ENCODE measurements around the gene CORO2A. TPM values are rescaled to one million over a fixed set of nuclear protein-coding genes. Genes with fewer than 3 reads are reported as not detected.

Gene CORO2A
- total RNA-seq, 4 donors from 2014 or later: 2.8 to 4.6 (median 4.2) TPM

DNA sequence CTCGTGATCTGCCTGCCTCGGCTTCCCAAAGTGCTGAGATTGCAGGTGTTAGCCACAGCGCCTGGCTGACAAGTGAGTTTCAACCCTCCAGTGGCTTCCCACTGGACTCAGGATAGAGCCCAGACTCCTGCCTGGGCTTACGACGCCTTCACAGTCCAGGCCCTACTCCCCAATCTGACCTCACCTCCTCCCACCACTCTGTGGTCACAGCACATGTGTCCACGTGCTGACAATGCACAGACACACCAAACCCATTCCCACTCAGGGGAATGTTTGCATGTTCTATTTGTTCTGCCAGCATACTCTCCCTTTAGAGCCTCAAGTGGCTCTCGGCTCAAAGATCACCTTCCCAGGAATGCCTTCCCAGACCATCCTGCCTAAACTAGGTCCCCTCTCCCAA lies 42.3 kb downstream of the CORO2A start:
- H3K27ac ChIP-seq: no peak overlapping the region
- H3K27me3 ChIP-seq: no peaks in the 10 kb centered on the region
- H3K36me3 ChIP-seq: no peaks in the 10 kb centered on the region
- H3K9me3 ChIP-seq: no peaks in the 10 kb centered on the region
- H3K4me1 ChIP-seq: no peaks in the 10 kb centered on the region
- TF ChIP-seq, protein P1, sequence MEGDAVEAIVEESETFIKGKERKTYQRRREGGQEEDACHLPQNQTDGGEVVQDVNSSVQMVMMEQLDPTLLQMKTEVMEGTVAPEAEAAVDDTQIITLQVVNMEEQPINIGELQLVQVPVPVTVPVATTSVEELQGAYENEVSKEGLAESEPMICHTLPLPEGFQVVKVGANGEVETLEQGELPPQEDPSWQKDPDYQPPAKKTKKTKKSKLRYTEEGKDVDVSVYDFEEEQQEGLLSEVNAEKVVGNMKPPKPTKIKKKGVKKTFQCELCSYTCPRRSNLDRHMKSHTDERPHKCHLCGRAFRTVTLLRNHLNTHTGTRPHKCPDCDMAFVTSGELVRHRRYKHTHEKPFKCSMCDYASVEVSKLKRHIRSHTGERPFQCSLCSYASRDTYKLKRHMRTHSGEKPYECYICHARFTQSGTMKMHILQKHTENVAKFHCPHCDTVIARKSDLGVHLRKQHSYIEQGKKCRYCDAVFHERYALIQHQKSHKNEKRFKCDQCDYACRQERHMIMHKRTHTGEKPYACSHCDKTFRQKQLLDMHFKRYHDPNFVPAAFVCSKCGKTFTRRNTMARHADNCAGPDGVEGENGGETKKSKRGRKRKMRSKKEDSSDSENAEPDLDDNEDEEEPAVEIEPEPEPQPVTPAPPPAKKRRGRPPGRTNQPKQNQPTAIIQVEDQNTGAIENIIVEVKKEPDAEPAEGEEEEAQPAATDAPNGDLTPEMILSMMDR (IDR thresholded peaks at IDR 0.05): no peak
- no peak for TF ChIP-seq POLR2A (IDR thresholded peaks at IDR 0.05)
- no peak overlapping the region for H3K4me3 ChIP-seq
- no peak for DNase-seq
- intact Hi-C loops (cut with DNase I; ENCODE audit: low total_unique reads): no loop called here

DNA sequence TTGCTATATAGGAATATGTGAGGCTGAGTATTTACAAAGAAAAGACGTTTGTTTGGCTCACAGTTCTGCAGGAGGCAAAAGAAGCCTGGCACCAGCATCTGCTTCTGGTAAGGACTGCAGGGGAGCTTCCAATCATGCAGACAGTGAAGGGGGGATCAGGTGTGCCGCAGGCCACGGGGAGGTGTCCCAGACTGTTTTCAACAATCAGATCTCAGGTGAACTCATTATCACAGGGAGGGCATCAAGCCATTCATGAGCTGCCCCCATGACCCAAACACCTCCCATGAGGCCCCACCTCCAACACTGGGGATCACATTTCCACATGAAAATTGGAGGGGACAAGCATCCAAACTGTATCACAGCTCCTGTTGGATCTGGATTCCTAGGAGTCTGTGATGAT lies 43.0 kb downstream of the CORO2A start:
- H3K27ac ChIP-seq: no peak overlapping the region
- H3K4me1 ChIP-seq: no peaks in the 10 kb centered on the region
- no peak overlapping the region for H3K4me3 ChIP-seq
- no peak for DNase-seq
- intact Hi-C loops (cut with DNase I; ENCODE audit: low total_unique reads): no loop called here
- no peaks in the 10 kb centered on the region for H3K36me3 ChIP-seq
- no peaks in the 10 kb centered on the region for H3K27me3 ChIP-seq
- TF ChIP-seq, protein P1 (IDR thresholded peaks at IDR 0.05): no peak
- TF ChIP-seq POLR2A (IDR thresholded peaks at IDR 0.05): no peak
- no peaks in the 10 kb centered on the region for H3K9me3 ChIP-seq

DNA sequence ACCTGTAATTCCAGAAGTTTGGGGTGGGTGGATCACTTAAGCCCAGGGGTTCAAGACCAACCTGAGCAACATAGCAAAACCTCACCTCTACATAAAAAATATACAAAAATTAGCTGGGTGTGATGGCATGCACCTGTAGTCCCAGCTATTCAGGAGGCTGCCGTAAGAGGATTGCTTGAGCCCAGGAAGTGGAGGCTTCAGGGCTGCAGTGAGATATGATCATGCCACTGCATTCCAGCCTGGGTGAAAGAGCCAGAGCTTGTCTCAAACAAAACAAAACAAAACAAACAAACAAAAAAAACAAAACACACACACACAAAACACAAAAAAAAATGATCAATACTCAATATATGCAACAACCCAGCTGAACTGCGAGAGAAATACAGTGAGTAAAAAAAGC lies 44.0 kb downstream of the CORO2A start:
- TF ChIP-seq, protein P1 (IDR thresholded peaks at IDR 0.05): no peak
- no peak for TF ChIP-seq POLR2A (IDR thresholded peaks at IDR 0.05)
- intact Hi-C loops (cut with DNase I; ENCODE audit: low total_unique reads): no loop called here
- Histone ChIP-seq H3K27me3 (no peaks in the 10 kb centered on the region), H3K9me3 (no peaks in the 10 kb centered on the region), H3K36me3 (no peaks in the 10 kb centered on the region), H3K27ac (no peak overlapping the region), H3K4me1 (no peaks in the 10 kb centered on the region), H3K4me3 (no peak overlapping the region)
- no peak for DNase-seq

DNA sequence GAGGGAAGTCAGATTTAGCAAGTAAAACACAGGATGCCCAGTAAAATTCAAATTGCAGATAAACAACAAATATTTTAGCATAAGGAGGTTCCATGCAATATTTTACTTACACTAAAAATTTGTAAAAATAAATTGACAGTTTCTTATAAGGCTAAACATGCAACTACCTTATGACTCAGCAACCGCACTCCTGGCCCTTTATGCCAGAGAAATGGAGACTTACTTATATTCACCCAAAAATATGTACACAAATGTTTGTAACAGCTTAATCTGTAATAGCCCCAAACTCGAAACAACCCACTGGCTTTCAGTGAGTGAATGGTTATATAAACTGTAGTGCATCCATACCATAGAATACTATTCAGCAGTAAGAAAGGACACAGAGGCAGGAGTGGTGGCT lies 44.9 kb downstream of the CORO2A start:
- no peak overlapping the region for H3K4me3 ChIP-seq
- no peaks in the 10 kb centered on the region for H3K36me3 ChIP-seq
- intact Hi-C loops (cut with DNase I; ENCODE audit: low total_unique reads): no loop called here
- no peak for TF ChIP-seq POLR2A (IDR thresholded peaks at IDR 0.05)
- TF ChIP-seq, protein P1 (IDR thresholded peaks at IDR 0.05): no peak
- DNase-seq: no peak
- no peak overlapping the region for H3K27ac ChIP-seq
- no peaks in the 10 kb centered on the region for H3K9me3 ChIP-seq
- H3K27me3 ChIP-seq: no peaks in the 10 kb centered on the region
- H3K4me1 ChIP-seq: no peaks in the 10 kb centered on the region

DNA sequence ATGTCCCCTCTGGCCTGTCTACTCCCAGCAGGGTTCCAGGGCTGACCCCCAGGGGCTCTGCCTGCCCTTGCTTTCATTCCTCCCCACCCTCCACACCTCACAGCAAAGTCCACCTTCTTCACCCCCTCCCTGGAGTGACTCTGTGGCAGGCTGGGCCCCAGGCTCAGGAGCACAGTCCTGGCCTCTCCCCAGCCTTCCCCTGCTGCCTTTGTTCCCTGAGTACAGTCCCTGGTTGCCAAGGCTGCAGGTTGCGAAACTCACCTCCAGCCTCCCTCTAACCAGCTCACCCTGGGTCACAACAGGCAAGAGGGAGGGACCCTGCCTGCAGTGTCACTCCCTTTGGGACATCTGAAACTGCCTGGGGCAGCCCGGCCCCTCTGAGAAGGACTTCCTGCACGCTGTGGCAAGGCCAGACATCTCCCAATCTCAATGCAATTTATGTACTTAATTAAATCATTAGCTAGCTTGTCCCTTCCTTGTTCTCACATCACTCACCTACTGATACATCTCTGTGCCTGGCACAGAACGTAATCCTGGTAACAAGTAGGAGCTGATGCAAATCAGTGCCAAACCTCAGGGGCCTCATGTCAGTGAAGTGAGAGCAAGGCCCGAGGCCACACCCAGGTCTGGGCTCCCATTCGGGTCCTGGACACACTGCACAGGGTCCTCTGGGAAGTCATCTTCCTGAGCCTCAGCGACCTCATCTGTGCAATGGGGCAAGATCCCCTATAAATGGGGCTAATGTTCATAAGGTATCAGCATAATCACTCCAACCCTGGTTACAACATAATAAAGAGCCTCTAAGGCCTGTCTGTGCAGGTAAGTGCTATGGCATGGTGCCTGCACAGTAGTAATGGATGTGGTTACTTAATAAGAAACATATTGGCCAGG lies 46.1 kb downstream of the CORO2A start:
- TF ChIP-seq, protein P1 (IDR thresholded peaks at IDR 0.05): no peak
- TF ChIP-seq POLR2A (IDR thresholded peaks at IDR 0.05): no peak
- Histone ChIP-seq H3K4me3 (no peak overlapping the region), H3K36me3 (no peaks in the 10 kb centered on the region), H3K27ac (no peak overlapping the region), H3K9me3 (no peaks in the 10 kb centered on the region), H3K4me1 (no peaks in the 10 kb centered on the region), H3K27me3 (no peaks in the 10 kb centered on the region)
- intact Hi-C loops (cut with DNase I; ENCODE audit: low total_unique reads): no loop called here
- no peak for DNase-seq
